B cell (primary cell): Measurements from ENCODE around the gene NEDD4. TPM values are rescaled to one million over a fixed set of nuclear protein-coding genes. Genes with fewer than 3 reads are reported as not detected.

Experiments
- ATAC-seq: fragments of 200-7000 bp; cut with Tn5 transposase; one replicate; pipeline ENCODE4 v1.10.0; 2021; ENCODE audit warnings: low read depth, mild to moderate bottlenecking, moderate number of reproducible peaks, moderate library complexity
- CTCF ChIA-PET: fragments of 350-600 bp; sonication (Branson Sonifier 250); formaldehyde crosslinking; loops from one replicate; lab custom pipeline; 2021; ENCODE audit warnings: antibody characterized with exemption, inconsistent platforms; lab: Charles Lee
- POLR2A ChIA-PET: fragments of 350-600 bp; sonication (Branson Sonifier 250); formaldehyde crosslinking; loops from one replicate; lab custom pipeline; 2021; ENCODE audit warnings: antibody characterized with exemption; lab: Charles Lee
- DNase-seq: peaks from one replicate; pipeline ENCODE4 v3.0.0; 2013
- H2AFZ ChIP-seq: 2 replicates; pipeline ENCODE4 v1.6.1; 2012; ENCODE audit warnings: mild to moderate bottlenecking, low read depth, low read length; ENCODE audit not compliant: insufficient read depth, poor library complexity, severe bottlenecking
- H3K27ac ChIP-seq, 2 donors: 1 replicate in 1 of 2; 2 replicates in 1 of 2; pipeline ENCODE4 v1.5.1; 2012 to 2013; ENCODE audit warnings: low read length in 2 of 2, mild to moderate bottlenecking in 2 of 2, moderate library complexity in 1 of 2
- H3K27me3 ChIP-seq, 4 experiments: fragments of 200-600 bp in 1 of 4; sonication (generic) in 1 of 4; replicated peaks in 1 of 4; 1 replicate in 2 of 4; 2 replicates in 2 of 4; pipeline versions ENCODE4 v1.6.1 to v1.7.0; 2013 to 2016; ENCODE audit warnings: low read length in 3 of 4, mild to moderate bottlenecking in 2 of 4, mixed read lengths in 1 of 4, moderate library complexity in 1 of 4; ENCODE audit not compliant: insufficient read depth in 4 of 4, control insufficient read depth in 3 of 4; ENCODE audit errors: control extremely low read depth in 1 of 4
- H3K36me3 ChIP-seq, 2 experiments: replicated peaks in 1 of 2; 1 replicate in 1 of 2; 2 replicates in 1 of 2; pipeline versions ENCODE4 v1.6.1 to v1.7.1; 2013; ENCODE audit warnings: low read length in 1 of 2; ENCODE audit not compliant: insufficient read depth in 2 of 2, control insufficient read depth in 1 of 2; ENCODE audit errors: control extremely low read depth in 1 of 2, extremely low read depth in 1 of 2
- H3K4me1 ChIP-seq, 2 donors: fragments of 200-600 bp in 1 of 2; sonication (generic) in 1 of 2; 1 replicate in 1 of 2; 2 replicates in 1 of 2; pipeline versions ENCODE4 v1.5.1 to v1.6.1; 2013 to 2017; ENCODE audit warnings: low read length in 2 of 2; ENCODE audit not compliant: control insufficient read depth in 2 of 2, insufficient read depth in 2 of 2
- H3K4me2 ChIP-seq: replicated peaks from 2 replicates; pipeline ENCODE3; 2012; ENCODE audit warnings: mild to moderate bottlenecking, low read depth, low read length; ENCODE audit not compliant: poor library complexity, severe bottlenecking
- H3K4me3 ChIP-seq, 5 experiments: fragments of 200-600 bp in 1 of 5; sonication (generic) in 1 of 5; 1 replicate in 3 of 5; 2 replicates in 2 of 5; pipeline versions ENCODE4 v1.5.1 to v1.7.0; 2011 to 2016; ENCODE audit warnings: low read length in 4 of 5, mild to moderate bottlenecking in 4 of 5, low read depth in 2 of 5, control low read depth in 1 of 5, moderate library complexity in 1 of 5; ENCODE audit not compliant: insufficient read depth in 1 of 5; ENCODE audit errors: control extremely low read depth in 1 of 5, extremely low read depth in 1 of 5
- H3K79me2 ChIP-seq: fragments of 200-600 bp; sonication (generic); one replicate; pipeline ENCODE4 v1.6.0; 2016; ENCODE audit warnings: low read length; ENCODE audit not compliant: control insufficient read depth, insufficient read depth
- H3K9ac ChIP-seq: fragments of 200-600 bp; sonication (generic); 2 replicates; pipeline ENCODE4 v1.6.1; 2017; ENCODE audit warnings: mild to moderate bottlenecking, low read length, moderate library complexity
- H3K9me3 ChIP-seq, 3 donors: one replicate each; pipeline versions ENCODE4 v1.6.1 to v1.7.1; 2013; ENCODE audit warnings: low read length in 2 of 3; ENCODE audit not compliant: control insufficient read depth in 2 of 3, insufficient read depth in 1 of 3; ENCODE audit errors: control extremely low read depth in 1 of 3
- H4K20me1 ChIP-seq: 2 replicates; pipeline ENCODE4 v1.6.0; 2012; ENCODE audit warnings: mild to moderate bottlenecking, low read length; ENCODE audit not compliant: insufficient read depth, control insufficient read depth, poor library complexity, severe bottlenecking
- H3K27ac Mint-ChIP-seq: one replicate; pipeline ENCODE4 v1.8.0; 2021; ENCODE audit warnings: mixed read lengths
- H3K27me3 Mint-ChIP-seq: one replicate; pipeline ENCODE4 v1.8.0; 2021; ENCODE audit warnings: mixed read lengths
- H3K4me1 Mint-ChIP-seq: one replicate; pipeline ENCODE4 v1.8.0; 2021; ENCODE audit warnings: mixed read lengths
- H3K4me3 Mint-ChIP-seq: one replicate; pipeline ENCODE4 v1.8.0; 2021; ENCODE audit warnings: mixed read lengths
- H3K9me3 Mint-ChIP-seq: one replicate; pipeline ENCODE4 v1.8.0; 2022; ENCODE audit warnings: mixed read lengths; ENCODE audit not compliant: insufficient read depth
- EZH2 ChIP-seq: IDR thresholded peaks from 2 replicates; pipeline ENCODE4 v1.6.1; 2012; ENCODE audit warnings: borderline replicate concordance, low read depth, mild to moderate bottlenecking, moderate library complexity, low read length; ENCODE audit not compliant: insufficient read depth, poor library complexity, severe bottlenecking
- WGBS: methylation state at CpG from one replicate; pipeline ENCODE4 v1.1.5; 2013; ENCODE audit warnings: missing lambda C conversion rate; ENCODE audit not compliant: insufficient coverage; 5-methylcytosine and 5-hydroxymethylcytosine counted together
- intact Hi-C: fragments of 100-400 bp; cut with micrococcal nuclease; formaldehyde crosslinking; loops from one replicate; pipeline ENCODE4 v1.10.0; 2022
- polyA plus RNA-seq: library from polyadenylated mRNA; depleted of rRNA; stranded (reverse); fragments of >200 nt; gene quantifications from 2 replicates; pipeline ENCODE4 v1.2.3, GENCODE V29; 2012
- small RNA-seq: library from RNA; depleted of rRNA; stranded (forward); fragments of <200 nt; gene quantifications from one replicate; pipeline ENCODE3, GENCODE V24; 2012; ENCODE audit warnings: low replicate concordance, low read depth; ENCODE audit not compliant: insufficient read length
- total RNA-seq, 2 donors: library from RNA; stranded (reverse); fragments of 120-200 nt in 1 of 2; gene quantifications; 1 replicate in 1 of 2; 2 replicates in 1 of 2; pipeline versions ENCODE4 v1.2.3 to v1.2.4, GENCODE V29; 2013 to 2022
- TF ChIP-seq, protein P1 (sequence below): fragments of 200-600 bp; IDR thresholded peaks from one replicate; pipeline ENCODE4 v1.8.0; 2022; ENCODE audit warnings: antibody characterized with exemption, mild to moderate bottlenecking

The NEDD4 gene
- total and polyA plus RNA-seq, 2 donors (not counting 1 experiment from before 2014, with no cell fraction given), result 0.03 to 2.3 TPM

DNA sequence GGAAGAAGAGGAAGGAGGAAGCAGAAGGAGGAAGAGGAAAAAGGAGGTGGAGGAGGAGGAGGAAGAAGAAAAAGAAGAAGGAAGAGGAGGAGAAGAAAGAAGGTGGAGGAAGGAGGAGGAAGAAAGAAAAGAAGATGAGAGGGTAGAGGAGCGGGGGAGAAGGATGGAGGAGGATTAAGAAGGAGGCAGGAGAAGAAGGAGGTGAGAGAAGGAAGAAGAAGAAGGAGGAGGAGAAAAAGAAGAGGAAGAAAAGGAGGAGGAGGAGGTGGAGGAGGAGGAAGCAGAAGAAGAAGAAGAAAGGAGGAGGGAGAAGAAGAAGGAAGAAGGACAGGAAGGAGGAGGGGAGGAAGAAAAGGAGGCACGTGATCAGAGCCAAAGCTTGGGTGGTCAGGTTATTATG is 213.1 kb downstream of the NEDD4 start:
- peaks cover 13% of the 10 kb centered on the region for H3K27me3 Mint-ChIP-seq
- POLR2A ChIA-PET, result no interaction called here
- CTCF ChIA-PET, result no interaction called here

DNA sequence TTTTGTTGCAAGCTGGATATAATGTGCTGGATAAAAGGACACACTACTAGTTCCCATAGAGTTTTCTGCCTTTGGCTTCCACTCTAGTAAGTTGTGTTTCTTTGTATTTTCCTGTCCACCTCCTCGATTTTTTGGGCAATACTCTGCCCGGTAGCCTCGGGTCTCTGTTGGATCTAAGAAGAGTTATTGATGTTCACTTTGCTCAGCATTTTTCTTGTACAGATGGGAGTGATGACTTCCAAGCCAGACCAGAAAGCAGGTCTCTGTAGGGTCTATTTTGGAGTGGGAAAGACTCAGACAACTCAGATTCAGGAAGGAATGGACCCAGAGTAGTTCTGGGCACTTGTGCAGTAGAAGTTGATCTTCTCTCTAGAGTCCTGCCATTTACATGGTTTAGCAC is 214.5 kb downstream of the NEDD4 start:
- Histone ChIP-seq H3K4me3 (no peak overlapping the region), H3K27ac (no peak overlapping the region), H3K4me1 (no peaks in the 10 kb centered on the region), H4K20me1 (no peaks in the 10 kb centered on the region), H2AFZ (no peak overlapping the region), H3K36me3 (no peaks in the 10 kb centered on the region), H3K9me3 (peaks cover 0 to 8% (median 0%) of the 10 kb centered on the region in 3 donors), H3K79me2 (no peaks in the 10 kb centered on the region), H3K4me2 (no peak overlapping the region), H3K27me3 (peaks cover 0 to 3% (median 0%) of the 10 kb centered on the region in 4 experiments), H3K9ac (no peak overlapping the region)
- no peak for ATAC-seq
- Mint-ChIP-seq H3K27me3 (peaks cover 17% of the 10 kb centered on the region), H3K9me3 (no peaks in the 10 kb centered on the region), H3K27ac (no peak overlapping the region), H3K4me3 (no peak overlapping the region), H3K4me1 (no peaks in the 10 kb centered on the region)
- DNase-seq, result no peak
- ChIA-PET POLR2A (no interaction called here), CTCF (no interaction called here)
- TF ChIP-seq EZH2, result no peak
- TF ChIP-seq, protein P1, sequence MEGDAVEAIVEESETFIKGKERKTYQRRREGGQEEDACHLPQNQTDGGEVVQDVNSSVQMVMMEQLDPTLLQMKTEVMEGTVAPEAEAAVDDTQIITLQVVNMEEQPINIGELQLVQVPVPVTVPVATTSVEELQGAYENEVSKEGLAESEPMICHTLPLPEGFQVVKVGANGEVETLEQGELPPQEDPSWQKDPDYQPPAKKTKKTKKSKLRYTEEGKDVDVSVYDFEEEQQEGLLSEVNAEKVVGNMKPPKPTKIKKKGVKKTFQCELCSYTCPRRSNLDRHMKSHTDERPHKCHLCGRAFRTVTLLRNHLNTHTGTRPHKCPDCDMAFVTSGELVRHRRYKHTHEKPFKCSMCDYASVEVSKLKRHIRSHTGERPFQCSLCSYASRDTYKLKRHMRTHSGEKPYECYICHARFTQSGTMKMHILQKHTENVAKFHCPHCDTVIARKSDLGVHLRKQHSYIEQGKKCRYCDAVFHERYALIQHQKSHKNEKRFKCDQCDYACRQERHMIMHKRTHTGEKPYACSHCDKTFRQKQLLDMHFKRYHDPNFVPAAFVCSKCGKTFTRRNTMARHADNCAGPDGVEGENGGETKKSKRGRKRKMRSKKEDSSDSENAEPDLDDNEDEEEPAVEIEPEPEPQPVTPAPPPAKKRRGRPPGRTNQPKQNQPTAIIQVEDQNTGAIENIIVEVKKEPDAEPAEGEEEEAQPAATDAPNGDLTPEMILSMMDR, result no peak
- 90% methylated on average over 3 of the region's 3 CpGs for WGBS
- intact Hi-C loops, result no loop called here

More for the DNA sequence above, 213.1 kb downstream of the NEDD4 start:
- no peak overlapping the region for H3K27ac ChIP-seq
- Mint-ChIP-seq H3K4me1 (no peaks in the 10 kb centered on the region), H3K9me3 (no peaks in the 10 kb centered on the region), H3K27ac (no peak overlapping the region), H3K4me3 (no peak overlapping the region)
- no peak overlapping the region for H3K9ac ChIP-seq
- intact Hi-C loops, result no loop called here
- DNase-seq (no peak), ATAC-seq (no peak)
- no peak for TF ChIP-seq EZH2
- TF ChIP-seq, protein P1, result no peak
- H4K20me1 ChIP-seq, result no peaks in the 10 kb centered on the region
- H3K4me3 ChIP-seq, result no peak overlapping the region
- H3K36me3 ChIP-seq, result no peaks in the 10 kb centered on the region
- no peak overlapping the region for H3K4me2 ChIP-seq
- WGBS, result no CpG with 5 or more reads among the region's 2 CpGs
- H3K4me1 ChIP-seq, result no peaks in the 10 kb centered on the region
- H3K79me2 ChIP-seq, result no peaks in the 10 kb centered on the region
- no peaks in the 10 kb centered on the region for H3K27me3 ChIP-seq
- H3K9me3 ChIP-seq, result peaks cover 0 to 8% (median 0%) of the 10 kb centered on the region in 3 donors
- H2AFZ ChIP-seq, result no peak overlapping the region

Small RNAs within 50 kb of the gene (small RNA-seq; reads per million reads assigned to genes)
- gene RN7SL568P, result not detected
